HG03575 (cell line): ENCODE results near the gene H3-3A.

ENCODE experiments used
- ATAC-seq: cut with Tn5 transposase; IDR thresholded peaks from one replicate; pipeline ENCODE4 v1.9.1; 2021; ENCODE audit not compliant: unreplicated experiment, insufficient number of reproducible peaks, low FRiP score; ENCODE audit errors: extremely low read depth

The H3-3A gene

DNA sequence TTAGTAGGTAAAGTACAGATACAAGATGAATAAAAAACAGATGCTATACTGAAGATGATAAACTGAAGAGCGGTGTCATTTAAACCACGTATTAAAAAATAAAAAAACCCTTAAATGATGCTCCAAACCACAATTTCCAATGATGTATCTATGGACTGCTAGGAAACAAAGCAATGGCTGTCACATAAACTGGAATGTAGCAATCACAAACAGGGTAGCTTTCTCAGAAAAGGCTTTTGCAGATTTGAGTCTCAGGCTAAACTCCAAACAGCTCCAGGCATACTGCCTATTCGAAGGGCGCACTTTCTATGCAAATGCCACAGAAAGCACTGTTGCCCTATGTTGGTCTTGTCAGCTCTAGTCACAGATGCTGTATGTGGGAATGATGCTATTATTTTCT lies 12.4 kb upstream of the H3-3A start:
- no peak for ATAC-seq

DNA sequence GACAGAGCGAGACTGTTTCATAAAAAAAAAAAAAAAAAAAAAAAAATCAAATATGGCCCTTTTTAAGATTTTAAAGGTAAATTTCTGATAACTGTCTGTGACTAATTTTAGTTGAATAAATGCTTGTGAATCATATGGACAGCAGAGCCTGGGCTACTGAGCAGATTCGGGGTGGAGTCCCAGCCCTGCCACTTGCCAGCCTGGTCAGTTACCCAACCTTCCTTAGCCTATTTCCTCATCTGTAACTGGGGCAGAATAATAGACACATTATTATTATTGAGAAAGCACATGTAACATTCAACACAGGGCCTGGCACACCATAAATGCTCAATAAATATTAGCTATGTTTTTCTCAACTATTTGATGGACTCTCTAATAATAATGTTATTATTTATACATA lies 11.2 kb upstream of the H3-3A start:
- no peak for ATAC-seq

DNA sequence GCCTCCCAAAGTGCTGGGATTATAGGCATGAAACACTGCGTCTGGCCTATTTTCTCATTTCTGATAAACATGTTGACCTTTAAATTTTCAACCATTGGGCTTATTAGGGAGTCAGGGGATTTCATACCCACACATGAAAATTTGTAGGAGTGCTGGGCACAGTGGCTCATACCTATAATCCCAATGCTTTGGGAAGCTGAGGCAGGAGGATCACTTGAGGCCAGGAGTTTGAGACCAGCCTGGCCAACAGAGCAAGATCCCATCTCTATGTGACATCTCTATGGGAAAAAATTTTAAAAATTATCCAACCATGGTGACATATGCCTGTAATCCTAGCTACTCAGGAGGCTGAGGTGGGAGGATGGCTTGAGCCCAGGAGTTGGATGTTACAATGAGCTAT lies 10.5 kb upstream of the H3-3A start:
- no peak for ATAC-seq

DNA sequence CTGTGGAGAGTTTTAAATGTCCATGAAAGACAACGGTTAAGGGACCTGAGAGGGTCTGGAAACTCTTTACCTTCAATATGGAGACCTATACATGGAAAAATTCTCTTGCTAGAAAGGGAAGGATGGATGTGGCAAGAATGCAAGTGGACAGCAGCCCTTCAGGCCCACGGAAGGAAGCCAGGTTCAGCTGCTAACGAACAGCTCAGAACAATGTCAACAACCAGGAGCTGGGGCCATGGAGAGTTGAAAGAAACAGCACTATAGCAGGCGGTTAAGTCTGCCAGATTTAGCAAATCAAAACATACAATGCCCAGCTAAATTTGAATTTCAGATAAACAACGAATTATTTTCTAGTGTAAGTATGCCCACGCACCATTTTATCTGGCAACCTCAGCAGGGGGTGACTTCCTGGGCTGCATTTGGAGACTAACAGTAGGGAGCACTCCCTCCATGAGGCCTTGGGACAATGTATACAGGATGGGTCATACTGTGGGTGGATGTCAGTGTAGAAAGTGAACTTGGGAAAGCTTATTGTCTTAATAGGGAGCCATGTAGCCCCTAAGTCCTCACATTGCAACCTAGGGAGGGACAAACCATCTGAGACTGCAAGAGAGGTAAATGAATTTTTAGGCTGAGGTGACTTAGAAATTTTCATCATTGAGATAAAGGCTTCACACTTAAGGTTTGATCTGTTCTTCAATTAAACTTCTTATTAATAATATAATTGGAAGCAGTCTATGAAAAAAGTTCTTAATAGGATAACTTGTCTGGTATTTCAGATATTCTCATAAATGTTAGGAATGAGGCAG lies 7.8 kb upstream of the H3-3A start:
- ATAC-seq = no peak

DNA sequence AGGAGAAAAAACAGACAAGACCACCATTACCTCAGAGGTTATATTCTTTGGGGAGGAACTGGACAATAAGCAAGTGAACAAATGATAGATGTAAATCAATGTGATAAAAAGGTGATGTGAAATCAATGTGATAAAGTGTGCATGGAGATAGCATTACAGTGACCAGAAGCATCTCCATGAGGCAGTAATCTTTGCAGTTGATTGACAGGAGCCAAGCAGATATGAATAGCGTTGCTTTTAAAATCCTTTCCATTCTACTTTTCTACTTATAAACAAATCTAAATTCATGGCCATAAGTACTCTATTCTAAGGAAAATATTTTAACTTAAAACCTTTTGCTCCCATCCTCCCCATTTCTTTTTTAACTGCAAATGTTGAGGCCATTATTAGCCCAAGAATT lies 2.8 kb upstream of the H3-3A start:
- no peak for ATAC-seq

DNA sequence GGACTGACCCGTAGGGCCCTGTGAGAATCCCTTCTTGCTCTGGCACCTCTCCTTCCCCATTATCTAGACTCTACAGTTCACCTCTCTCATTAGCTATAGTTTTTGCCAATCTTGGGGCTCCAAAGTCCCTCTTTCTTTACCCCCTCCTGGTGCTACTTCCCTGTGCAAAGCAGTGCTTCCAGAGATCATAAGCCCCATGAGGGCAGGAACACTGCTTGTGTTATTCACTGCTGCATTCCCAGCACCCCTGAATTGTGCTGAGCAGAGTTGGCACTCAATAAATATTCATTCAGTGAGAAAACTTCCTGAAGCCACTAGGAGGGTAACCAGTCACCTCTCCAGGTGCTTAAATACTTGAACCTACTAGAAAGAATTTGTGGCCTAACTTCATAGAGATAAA lies 2.1 kb upstream of the H3-3A start:
- no peak for ATAC-seq

DNA sequence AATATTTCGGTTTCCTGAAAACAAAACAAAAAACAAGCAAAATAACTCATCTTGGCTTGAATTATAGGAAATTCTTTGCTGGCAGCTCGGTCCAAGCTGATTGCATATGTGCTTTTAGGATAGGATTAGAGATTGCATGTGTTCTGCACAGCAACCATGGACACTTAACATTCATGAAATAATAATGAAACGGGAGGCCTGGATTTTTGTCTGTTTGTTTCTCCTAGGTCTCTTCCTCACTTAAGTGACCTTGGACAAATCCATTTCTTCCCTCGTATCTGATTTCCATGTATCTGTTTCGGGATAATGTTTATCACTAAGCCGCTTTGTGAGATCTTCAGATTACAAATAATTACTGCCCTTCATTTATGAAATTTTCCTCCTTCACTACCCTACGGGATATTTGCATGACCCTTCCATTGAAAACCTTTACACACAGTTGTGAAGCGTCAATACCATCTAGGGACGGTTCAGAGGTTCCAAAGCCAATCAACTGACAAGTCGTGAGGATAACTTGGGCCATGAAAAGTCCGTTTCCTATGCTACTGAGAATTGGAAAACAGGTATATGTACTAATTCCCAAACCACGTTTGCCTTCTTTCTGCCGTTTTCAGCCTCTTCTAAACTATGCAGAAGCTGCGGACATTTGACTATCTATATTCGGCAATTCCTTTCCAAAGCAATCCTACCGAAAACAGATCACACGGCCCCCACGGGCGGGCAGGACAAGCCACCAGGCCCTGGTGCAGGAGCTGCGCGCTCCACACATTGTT lies 1.3 kb upstream of the H3-3A start:
- ATAC-seq = no peak

DNA sequence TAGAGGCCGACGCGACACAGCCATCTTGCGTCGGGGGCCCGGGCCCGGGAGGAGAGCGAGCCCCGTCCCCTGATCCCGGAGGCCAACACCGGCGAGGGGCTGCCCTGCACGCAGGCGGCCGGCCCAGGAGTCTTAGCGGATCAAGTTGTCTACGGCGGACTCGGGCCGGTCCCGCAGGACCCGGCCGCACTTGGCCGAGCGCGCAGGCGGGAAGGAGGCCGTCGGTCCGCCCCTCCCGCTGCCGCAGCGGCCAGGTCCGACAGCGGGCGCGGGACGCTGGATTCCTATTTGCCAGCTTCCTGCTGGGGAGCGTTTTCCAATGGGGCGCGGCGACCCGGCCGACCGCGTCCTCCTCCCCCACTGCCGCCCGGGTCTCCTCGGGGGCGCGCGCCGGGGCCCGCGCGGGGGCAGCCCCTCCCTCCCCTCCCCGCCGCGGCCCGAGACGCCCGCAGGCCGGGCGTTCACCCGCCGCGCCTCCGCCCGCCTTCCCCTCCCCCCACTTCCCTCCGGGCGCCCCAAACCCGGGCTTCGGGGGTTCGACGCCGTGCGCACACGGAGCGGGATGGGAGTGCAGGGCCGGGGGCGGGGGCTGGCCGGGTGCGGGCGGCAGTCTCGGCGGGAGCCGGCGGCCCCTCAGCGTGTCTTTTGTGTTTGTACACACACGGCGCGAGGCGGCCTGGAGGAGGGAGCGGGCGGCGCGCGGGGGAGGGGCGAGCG lies 517 bp upstream of the H3-3A start:
- no peak for ATAC-seq

DNA sequence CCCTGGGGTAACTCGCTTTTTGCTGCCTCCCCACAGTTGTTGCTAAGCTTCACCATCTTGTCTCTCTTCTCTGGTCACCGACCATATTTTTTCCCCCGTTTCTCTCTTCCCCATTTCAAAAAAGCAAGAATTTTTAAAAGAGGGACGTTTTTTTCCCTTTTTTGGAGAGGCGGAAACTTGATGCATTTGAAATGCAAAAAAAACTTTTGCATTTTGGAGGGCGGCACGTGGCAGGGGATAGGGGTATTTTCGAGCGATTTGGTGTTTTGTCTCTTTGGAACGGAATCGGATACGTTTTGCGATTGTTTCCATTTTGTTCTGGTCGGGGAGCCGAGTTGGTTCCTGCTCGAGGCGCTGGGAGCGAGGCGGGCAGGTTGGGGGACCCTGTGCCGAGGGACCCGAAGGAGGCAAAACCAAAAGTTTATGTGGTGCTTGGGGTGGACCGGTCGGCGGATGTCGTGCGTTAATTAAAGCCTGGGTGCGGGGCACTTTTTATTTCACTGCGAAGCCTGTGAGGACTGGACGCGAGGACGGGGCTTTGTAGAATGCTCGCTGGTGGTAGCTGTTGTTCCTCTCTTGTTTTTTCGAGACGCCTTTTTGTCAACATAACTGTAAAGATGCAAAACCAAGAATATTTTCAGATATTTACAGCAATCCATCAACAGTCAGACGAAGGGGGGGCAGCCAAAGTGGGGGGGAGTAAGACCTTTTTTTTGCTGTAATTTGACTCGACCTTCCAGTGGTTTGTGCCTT lies 884 bp downstream of the H3-3A start:
- no peak for ATAC-seq

DNA sequence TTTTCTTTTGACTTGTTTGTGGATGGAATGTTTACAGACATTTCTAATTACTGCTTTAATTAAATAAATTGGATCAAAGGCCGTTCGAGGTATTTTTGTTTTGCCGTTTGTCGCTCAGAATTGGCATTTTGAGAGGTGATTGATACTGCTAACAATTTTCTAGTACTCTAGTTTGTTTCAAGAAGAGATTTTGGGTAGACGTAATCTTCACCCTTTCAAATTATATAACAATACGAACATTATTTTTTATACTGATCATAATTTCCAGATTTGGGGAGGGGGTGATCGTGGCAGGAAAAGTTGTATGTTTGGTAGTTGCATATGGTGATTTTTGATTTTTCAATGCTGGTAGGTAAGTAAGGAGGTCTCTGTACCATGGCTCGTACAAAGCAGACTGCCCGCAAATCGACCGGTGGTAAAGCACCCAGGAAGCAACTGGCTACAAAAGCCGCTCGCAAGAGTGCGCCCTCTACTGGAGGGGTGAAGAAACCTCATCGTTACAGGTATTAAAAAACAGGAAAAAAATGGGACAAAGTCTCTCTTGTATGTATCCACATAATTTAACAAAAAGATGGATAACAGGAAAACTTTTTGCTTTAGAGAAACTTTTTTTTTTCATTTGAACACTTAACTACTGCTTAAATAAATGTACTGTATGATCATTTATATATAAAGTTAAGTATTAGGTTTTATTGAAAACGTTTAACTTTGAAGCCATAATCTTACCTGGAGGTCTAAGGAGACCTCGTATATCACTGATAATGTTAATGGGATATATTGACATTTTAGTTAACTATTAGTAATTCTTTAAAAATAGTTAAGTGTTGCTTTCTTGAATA lies 1.7 kb downstream of the H3-3A start:
- ATAC-seq = no peak

DNA sequence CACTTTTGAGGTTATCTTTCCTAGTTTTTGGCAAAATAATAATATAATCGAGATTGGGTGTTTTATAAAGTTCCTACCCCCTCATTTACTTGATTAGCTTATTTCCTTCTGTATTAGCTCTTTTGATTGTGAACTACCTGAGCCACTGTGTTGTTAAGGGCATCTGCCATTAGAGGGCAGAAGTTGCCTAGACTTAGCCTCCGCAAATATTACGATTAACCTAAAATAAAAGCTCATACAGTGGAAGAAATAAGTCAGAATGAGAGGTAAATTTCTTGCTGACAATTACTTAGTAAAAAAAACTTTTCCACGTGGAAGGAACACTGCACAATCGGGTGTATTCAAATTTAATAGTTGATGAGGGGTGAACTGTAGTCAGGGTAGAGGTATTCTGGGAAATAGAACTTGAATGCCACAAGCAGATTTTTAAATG lies 2.3 kb downstream of the H3-3A start:
- ATAC-seq = no peak

DNA sequence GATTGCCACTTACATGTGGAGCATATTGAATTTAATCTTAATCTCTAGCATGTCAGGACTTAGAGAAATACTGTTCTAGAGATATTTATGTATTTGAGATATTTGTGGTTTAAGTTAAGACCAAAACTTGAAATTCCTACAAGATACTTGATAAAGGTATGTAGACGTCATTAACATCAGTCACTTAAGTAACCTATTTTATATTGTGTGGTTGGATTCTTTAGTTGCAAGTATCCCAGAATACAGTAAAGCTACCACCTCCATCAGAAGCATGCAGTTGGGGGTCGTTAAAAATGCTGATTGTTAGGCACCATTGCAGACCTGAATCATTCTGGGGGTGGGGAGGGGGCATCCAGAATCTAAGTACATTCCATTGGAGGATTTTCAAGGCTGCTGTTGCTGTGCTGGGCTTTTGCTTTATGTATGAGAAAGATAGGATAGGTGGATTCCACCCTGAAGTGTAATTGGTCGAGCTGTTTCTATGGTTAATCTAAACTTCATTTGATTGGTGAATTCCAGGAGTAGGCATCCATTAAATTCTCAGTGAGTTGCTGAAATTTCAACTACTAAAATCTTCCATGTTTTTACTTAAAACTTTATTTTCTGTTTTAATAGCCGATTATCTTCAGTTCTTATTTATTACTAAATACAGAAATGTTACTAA lies 4.0 kb downstream of the H3-3A start:
- no peak for ATAC-seq

DNA sequence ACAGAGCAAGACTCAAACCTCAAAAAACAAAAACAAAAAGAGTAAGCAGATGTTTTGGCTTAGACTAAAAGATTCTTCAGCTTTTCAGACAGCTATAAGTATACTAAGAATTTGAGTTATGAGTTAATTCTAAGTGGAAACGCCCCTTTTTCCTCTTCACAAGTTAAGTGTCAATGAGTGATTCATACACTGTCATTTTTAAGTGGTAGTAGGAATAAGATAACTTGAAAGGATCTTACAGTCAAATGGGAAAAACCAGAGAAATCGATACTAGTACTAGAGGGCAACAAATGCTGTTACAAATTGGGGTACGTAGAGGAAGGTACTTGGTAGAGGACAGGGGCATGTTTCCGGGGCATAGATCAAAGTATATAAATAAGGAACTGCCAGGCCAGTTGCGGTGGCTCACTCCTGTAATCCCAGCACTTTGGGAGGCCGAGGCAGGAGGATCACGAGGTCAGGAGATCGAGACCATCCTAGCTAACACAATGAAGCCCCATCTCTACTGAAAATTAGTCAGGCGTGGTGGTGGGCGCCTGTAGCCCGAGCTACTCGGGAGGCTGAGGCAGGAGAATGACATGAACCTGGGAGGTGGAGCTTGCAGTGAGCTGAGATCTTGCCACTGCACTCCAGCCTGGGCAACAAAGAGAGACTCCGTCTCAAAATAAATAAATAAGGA lies 7.4 kb downstream of the H3-3A start:
- ATAC-seq = no peak

DNA sequence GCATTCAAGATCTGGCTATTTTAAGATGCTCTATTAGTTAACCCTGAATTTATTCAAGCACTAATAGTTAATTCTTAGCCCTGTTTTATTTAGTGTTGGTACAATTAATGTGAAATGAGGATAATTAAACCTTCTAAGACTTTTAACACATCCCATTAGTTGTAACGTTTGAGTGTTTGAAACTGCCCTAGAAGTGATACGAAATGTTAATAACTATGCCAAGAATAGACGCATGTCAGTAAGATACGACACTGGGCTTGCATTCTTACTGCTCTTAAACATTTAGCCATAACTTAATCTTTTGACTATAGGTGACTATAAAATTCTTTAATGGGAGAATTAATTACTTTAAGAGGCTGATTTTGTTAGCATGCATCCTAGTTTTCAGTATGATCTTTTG lies 9.8 kb downstream of the H3-3A start:
- no peak for ATAC-seq

DNA sequence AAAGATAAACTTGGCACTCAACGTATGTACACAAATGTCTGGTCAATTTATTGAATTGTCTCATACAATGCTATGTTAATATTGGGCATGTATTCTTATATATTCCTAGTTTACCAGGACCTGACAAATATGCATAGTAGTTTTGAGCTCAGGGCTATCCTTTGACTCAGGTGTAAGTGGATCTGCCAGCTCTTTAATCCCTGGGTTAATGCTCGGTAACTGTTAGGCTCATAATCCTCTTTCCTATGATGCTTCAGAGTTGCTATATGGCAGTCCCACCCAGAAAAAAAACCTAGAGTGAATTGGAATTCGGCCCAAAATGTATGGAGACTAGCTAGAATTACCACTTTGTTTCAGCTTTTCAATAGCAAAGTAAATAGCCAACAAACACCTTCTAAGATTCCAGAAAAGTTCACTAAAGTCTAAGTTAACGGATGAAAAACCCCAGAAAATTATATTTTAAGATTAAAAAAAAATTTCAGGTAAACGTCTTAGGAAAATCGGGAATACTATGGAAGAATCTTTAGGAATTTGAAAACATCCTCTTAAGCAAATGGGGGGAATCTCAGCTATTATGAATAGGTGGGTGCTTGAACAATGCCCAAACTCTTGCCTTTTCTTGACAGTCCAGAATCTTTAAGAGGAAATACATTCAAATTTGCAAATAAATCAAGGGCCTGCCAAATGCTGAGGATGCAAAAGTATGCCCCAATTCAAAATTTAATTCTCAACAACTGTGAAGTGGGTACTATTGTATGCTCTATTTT lies 10.9 kb downstream of the H3-3A start:
- ATAC-seq = no peak

DNA sequence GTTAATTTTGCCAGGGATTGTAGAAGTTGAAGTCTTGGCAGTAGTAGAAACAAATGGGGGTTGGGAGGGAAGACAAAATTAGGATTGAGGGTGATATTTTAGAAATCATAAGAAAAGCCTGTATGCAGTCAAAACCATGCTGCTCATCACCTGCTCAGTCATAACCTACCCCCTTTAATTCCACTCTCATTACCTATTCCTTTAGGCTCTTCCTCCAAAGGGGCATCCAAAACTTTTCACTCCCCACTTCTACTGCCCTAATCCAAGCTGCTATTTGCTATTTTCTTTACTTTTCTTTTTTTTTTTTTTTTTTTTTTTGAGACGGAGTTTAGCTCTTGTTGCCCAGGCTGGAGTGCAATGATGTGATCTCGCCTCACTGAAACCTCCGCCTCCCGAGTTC lies 11.5 kb downstream of the H3-3A start:
- ATAC-seq = no peak

DNA sequence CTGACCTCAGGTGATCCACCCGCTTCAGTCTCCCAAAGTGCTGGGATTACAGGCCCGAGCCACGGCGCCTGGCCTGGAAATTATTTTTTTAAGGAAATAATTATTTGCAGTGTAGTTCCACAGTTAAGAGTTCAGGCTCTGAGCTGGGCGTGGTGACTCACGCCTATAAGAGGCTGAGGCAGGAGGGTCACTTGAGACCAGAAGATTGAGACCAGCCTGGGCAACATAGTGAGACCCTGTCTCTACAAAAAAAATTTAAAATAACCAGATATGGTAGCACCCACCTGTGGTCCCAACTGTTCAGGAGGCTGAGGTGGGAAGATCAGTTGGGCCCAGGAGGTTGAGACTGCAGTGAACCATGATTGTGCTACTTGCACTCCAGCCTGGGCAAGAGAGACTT lies 13.9 kb downstream of the H3-3A start:
- ATAC-seq = no peak
